SK-N-SH (cell line): ENCODE data around the gene FRY. TPM values are rescaled to one million over a fixed set of nuclear protein-coding genes. Genes with fewer than 3 reads are reported as not detected.

Experiments used
- CTCF ChIA-PET: fragments of 300-600, 350-600 bp; formaldehyde crosslinking; extraction: SDS; loops from one replicate; lab custom pipeline; 2021; lab: Yijun Ruan, JAX
- POLR2A ChIA-PET: fragments of 350-600 bp; sonication (Branson Sonifier 250); formaldehyde crosslinking; extraction: SDS; loops from one replicate; lab custom pipeline; 2020; ENCODE audit warnings: antibody characterized with exemption, inconsistent platforms; lab: Yijun Ruan, JAX
- DNase-seq: peaks from one replicate; pipeline ENCODE4 v3.0.0; 2012
- H2AFZ ChIP-seq: fragments of 200-600 bp; sonication (generic); 2 replicates; pipeline ENCODE4 v1.8.1; 2016; ENCODE audit warnings: antibody characterized with exemption, mild to moderate bottlenecking, low read depth
- H3F3A ChIP-seq: fragments of 200-600 bp; sonication (generic); replicated peaks from 2 replicates; pipeline ENCODE3; 2016; ENCODE audit warnings: antibody characterized with exemption, mild to moderate bottlenecking; ENCODE audit not compliant: insufficient read depth
- H3K27ac ChIP-seq, 2 experiments: fragments of 200-500 bp in 1 of 2; fragments of 200-600 bp in 1 of 2; sonication (Bioruptor generic) in 1 of 2; sonication (generic), shearing (Covaris generic) in 1 of 2; 2 replicates each; pipeline versions ENCODE4 v1.5.1 to v1.6.1; 2014 to 2016; ENCODE audit warnings: low read depth in 2 of 2, inconsistent platforms in 1 of 2, low read length in 1 of 2, mild to moderate bottlenecking in 1 of 2, mixed read lengths in 1 of 2
- H3K27me3 ChIP-seq: fragments of 200-600 bp; sonication (generic), shearing (Covaris generic); 2 replicates; pipeline ENCODE4 v1.6.1; 2016; ENCODE audit warnings: mixed run types; ENCODE audit not compliant: insufficient read depth
- H3K36me3 ChIP-seq, 2 experiments: fragments of 200-500 bp in 1 of 2; fragments of 200-600 bp in 1 of 2; sonication (Bioruptor generic) in 1 of 2; sonication (generic) in 1 of 2; replicated peaks in 1 of 2; 2 replicates each; pipeline versions ENCODE3 to v1.5.1; 2014 to 2016; ENCODE audit warnings: low read length in 1 of 2, mild to moderate bottlenecking in 1 of 2; ENCODE audit not compliant: insufficient read depth in 2 of 2, control insufficient read depth in 1 of 2
- H3K4me1 ChIP-seq, 2 experiments: fragments of 200-500 bp in 1 of 2; fragments of 200-600 bp in 1 of 2; sonication (Bioruptor generic) in 1 of 2; sonication (generic), shearing (Covaris generic) in 1 of 2; 2 replicates each; pipeline versions ENCODE4 v1.5.1 to v1.6.1; 2014 to 2016; ENCODE audit warnings: low read depth in 1 of 2, low read length in 1 of 2, mixed run types in 1 of 2; ENCODE audit not compliant: insufficient read depth in 2 of 2, control insufficient read depth in 1 of 2
- H3K4me2 ChIP-seq: fragments of 200-600 bp; sonication (generic), shearing (Covaris generic); 2 replicates; pipeline ENCODE4 v1.6.1; 2017; ENCODE audit warnings: mixed run types
- H3K4me3 ChIP-seq, 2 experiments: fragments of 200-500 bp in 1 of 2; fragments of 200-600 bp in 1 of 2; sonication (Bioruptor generic) in 1 of 2; sonication (generic), shearing (Covaris generic) in 1 of 2; 2 replicates each; pipeline versions ENCODE4 v1.5.1 to v1.8.1; 2014 to 2016; ENCODE audit warnings: low read depth in 2 of 2, inconsistent platforms in 1 of 2, low read length in 1 of 2, mild to moderate bottlenecking in 1 of 2, mixed read lengths in 1 of 2, moderate library complexity in 1 of 2
- H3K79me2 ChIP-seq: fragments of 200-600 bp; sonication (generic); 2 replicates; pipeline ENCODE4 v1.8.1; 2017; ENCODE audit warnings: mild to moderate bottlenecking; ENCODE audit not compliant: insufficient read depth
- H3K9ac ChIP-seq: fragments of 200-600 bp; sonication (generic); 2 replicates; pipeline ENCODE4 v1.6.1; 2017; ENCODE audit warnings: mixed run types
- H3K9me2 ChIP-seq: fragments of 200-600 bp; sonication (generic); 2 replicates; pipeline ENCODE4 v1.6.1; 2017; ENCODE audit warnings: mixed run types
- H3K9me3 ChIP-seq: fragments of 200-600 bp; sonication (generic); 2 replicates; pipeline ENCODE4 v1.6.1; 2017; ENCODE audit warnings: mixed run types, mild to moderate bottlenecking, moderate library complexity
- H4K20me1 ChIP-seq: fragments of 200-600 bp; sonication (generic); 2 replicates; pipeline ENCODE4 v1.6.1; 2017; ENCODE audit warnings: mild to moderate bottlenecking, mixed run types; ENCODE audit not compliant: insufficient read depth
- CHD2 ChIP-seq: fragments of 150-350 bp; IDR thresholded peaks from 2 replicates; pipeline ENCODE4 v1.6.1; 2018; ENCODE audit warnings: low read length; ENCODE audit not compliant: partially characterized antibody
- ELF1 ChIP-seq: IDR thresholded peaks from 2 replicates; pipeline ENCODE4 v1.4.0; 2012
- EP300 ChIP-seq, 2 experiments: IDR thresholded peaks; 2 replicates each; pipeline versions ENCODE4 v1.4.0 to v1.6.1; 2012; ENCODE audit warnings: borderline replicate concordance in 1 of 2, low read depth in 1 of 2, low read length in 1 of 2
- EZH2phosphoT487 ChIP-seq: fragments of 200-600 bp; sonication (generic); IDR thresholded peaks from 2 replicates; pipeline ENCODE4 v1.6.1; 2017; ENCODE audit warnings: low read depth, mixed run types, mild to moderate bottlenecking, antibody characterized with exemption, moderate library complexity, borderline replicate concordance
- FOSL2 ChIP-seq: IDR thresholded peaks from 2 replicates; pipeline ENCODE4 v1.4.0; 2012; ENCODE audit warnings: low read depth, mild to moderate bottlenecking, moderate library complexity, borderline replicate concordance
- MXI1 ChIP-seq: IDR thresholded peaks from 2 replicates; pipeline ENCODE4 v1.6.1; 2012; ENCODE audit warnings: mild to moderate bottlenecking, low read depth, low read length, improper control_type of control experiment
- NFIC ChIP-seq: IDR thresholded peaks from 2 replicates; pipeline ENCODE4 v1.4.0; 2012; ENCODE audit warnings: borderline replicate concordance
- POLR2AphosphoS5 ChIP-seq: IDR thresholded peaks from 2 replicates; pipeline ENCODE4 v1.6.1; 2012; ENCODE audit warnings: low read depth, low read length
- RXRA ChIP-seq: IDR thresholded peaks from 2 replicates; pipeline ENCODE4 v1.4.0; 2012; ENCODE audit warnings: low read depth, mild to moderate bottlenecking, borderline replicate concordance
- TCF12 ChIP-seq: IDR thresholded peaks from 2 replicates; pipeline ENCODE4 v1.4.0; 2012
- TEAD4 ChIP-seq: IDR thresholded peaks from 2 replicates; pipeline ENCODE4 v1.4.0; 2012; ENCODE audit warnings: mild to moderate bottlenecking, borderline replicate concordance; ENCODE audit not compliant: insufficient read depth
- ZBTB33 ChIP-seq: IDR thresholded peaks from 2 replicates; pipeline ENCODE4 v1.4.0; 2012; ENCODE audit warnings: low read depth, borderline replicate concordance
- WGBS: methylation state at CpG from one replicate; pipeline ENCODE4 v1.1.6; 2017; ENCODE audit warnings: low lambda C conversion rate; 5-methylcytosine and 5-hydroxymethylcytosine counted together
- polyA plus RNA-seq, 3 experiments: library from polyadenylated mRNA; depleted of rRNA; stranded (reverse); fragments of >200 nt; gene quantifications; 2 replicates each; pipeline ENCODE4 v1.2.3, GENCODE V29; 2012
- TF ChIP-seq, protein P1 (sequence below): IDR thresholded peaks from 2 replicates; pipeline ENCODE4 v1.4.0; 2012; ENCODE audit warnings: low read depth
- TF ChIP-seq, protein P2 (sequence below): IDR thresholded peaks from 2 replicates; pipeline ENCODE4 v1.6.1; 2012; ENCODE audit warnings: mild to moderate bottlenecking, low read depth, low read length, moderate library complexity
- TF ChIP-seq, protein P3 (sequence below): fragments of 150-350 bp; IDR thresholded peaks from 2 replicates; pipeline ENCODE4 v1.6.1; 2016; ENCODE audit warnings: mild to moderate bottlenecking, low read depth, low read length
- TF ChIP-seq, protein P4 (sequence below): IDR thresholded peaks from 2 replicates; pipeline ENCODE4; 2012

FRY gene
- polyA plus RNA-seq, 1 of the 3 experiments (the other 2 are of a cell fraction) = 1.4 TPM

GRCh38 chr13:32229443-32229842 is 197.9 kb downstream of the FRY start:
- H3K9me3 ChIP-seq = no peaks in the 10 kb centered on the region
- ChIA-PET POLR2A (no interaction called here), CTCF (interaction anchor here (0.7 to 1.5 kb wide), 4 partner anchors 14 to 65 kb away, joined by 3 read pairs; no protein-coding TSS in a partner anchor)
- H3K27me3 ChIP-seq = no peaks in the 10 kb centered on the region
- H3K4me2 ChIP-seq = no peak overlapping the region
- no peak overlapping the region for H3K4me3 ChIP-seq
- no peak overlapping the region for H3K27ac ChIP-seq
- H3K79me2 ChIP-seq = no peaks in the 10 kb centered on the region
- no peak overlapping the region for H3K9ac ChIP-seq
- no peak for TF ChIP-seq ZBTB33
- TF ChIP-seq, protein P1, sequence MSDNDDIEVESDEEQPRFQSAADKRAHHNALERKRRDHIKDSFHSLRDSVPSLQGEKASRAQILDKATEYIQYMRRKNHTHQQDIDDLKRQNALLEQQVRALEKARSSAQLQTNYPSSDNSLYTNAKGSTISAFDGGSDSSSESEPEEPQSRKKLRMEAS = no peak
- peak; percentile 60 for TF ChIP-seq MXI1
- no peaks in the 10 kb centered on the region for H4K20me1 ChIP-seq
- H3K36me3 ChIP-seq = no peaks in the 10 kb centered on the region
- H3K9me2 ChIP-seq = no peaks in the 10 kb centered on the region
- WGBS = 70% methylated on average over 3 of the region's 3 CpGs
- H2AFZ ChIP-seq = no peak overlapping the region
- peaks cover 5 to 8% of the 10 kb centered on the region in 2 experiments; a peak in 3 of 4 replicates for H3K4me1 ChIP-seq
- no peaks in the 10 kb centered on the region for H3F3A ChIP-seq
- DNase-seq = no peak

GRCh38 chr13:32232263-32232662 is 200.7 kb downstream of the FRY start:
- CTCF ChIA-PET = no interaction called here
- no peak for TF ChIP-seq MXI1
- TF ChIP-seq, protein P2, sequence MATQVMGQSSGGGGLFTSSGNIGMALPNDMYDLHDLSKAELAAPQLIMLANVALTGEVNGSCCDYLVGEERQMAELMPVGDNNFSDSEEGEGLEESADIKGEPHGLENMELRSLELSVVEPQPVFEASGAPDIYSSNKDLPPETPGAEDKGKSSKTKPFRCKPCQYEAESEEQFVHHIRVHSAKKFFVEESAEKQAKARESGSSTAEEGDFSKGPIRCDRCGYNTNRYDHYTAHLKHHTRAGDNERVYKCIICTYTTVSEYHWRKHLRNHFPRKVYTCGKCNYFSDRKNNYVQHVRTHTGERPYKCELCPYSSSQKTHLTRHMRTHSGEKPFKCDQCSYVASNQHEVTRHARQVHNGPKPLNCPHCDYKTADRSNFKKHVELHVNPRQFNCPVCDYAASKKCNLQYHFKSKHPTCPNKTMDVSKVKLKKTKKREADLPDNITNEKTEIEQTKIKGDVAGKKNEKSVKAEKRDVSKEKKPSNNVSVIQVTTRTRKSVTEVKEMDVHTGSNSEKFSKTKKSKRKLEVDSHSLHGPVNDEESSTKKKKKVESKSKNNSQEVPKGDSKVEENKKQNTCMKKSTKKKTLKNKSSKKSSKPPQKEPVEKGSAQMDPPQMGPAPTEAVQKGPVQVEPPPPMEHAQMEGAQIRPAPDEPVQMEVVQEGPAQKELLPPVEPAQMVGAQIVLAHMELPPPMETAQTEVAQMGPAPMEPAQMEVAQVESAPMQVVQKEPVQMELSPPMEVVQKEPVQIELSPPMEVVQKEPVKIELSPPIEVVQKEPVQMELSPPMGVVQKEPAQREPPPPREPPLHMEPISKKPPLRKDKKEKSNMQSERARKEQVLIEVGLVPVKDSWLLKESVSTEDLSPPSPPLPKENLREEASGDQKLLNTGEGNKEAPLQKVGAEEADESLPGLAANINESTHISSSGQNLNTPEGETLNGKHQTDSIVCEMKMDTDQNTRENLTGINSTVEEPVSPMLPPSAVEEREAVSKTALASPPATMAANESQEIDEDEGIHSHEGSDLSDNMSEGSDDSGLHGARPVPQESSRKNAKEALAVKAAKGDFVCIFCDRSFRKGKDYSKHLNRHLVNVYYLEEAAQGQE = no peak
- TF ChIP-seq, protein P3, sequence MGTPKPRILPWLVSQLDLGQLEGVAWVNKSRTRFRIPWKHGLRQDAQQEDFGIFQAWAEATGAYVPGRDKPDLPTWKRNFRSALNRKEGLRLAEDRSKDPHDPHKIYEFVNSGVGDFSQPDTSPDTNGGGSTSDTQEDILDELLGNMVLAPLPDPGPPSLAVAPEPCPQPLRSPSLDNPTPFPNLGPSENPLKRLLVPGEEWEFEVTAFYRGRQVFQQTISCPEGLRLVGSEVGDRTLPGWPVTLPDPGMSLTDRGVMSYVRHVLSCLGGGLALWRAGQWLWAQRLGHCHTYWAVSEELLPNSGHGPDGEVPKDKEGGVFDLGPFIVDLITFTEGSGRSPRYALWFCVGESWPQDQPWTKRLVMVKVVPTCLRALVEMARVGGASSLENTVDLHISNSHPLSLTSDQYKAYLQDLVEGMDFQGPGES = no peak
- TF ChIP-seq NFIC = no peak
- TF ChIP-seq RXRA = no peak
- no peak for TF ChIP-seq CHD2
- TF ChIP-seq, protein P4, sequence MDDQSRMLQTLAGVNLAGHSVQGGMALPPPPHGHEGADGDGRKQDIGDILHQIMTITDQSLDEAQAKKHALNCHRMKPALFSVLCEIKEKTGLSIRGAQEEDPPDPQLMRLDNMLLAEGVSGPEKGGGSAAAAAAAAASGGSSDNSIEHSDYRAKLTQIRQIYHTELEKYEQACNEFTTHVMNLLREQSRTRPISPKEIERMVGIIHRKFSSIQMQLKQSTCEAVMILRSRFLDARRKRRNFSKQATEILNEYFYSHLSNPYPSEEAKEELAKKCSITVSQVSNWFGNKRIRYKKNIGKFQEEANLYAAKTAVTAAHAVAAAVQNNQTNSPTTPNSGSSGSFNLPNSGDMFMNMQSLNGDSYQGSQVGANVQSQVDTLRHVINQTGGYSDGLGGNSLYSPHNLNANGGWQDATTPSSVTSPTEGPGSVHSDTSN = no peak
- no peak for TF ChIP-seq ELF1
- TF ChIP-seq TCF12 = no peak
- no peak for TF ChIP-seq ZBTB33
- TF ChIP-seq TEAD4 = no peak
- no peak for TF ChIP-seq FOSL2
- no peak for TF ChIP-seq POLR2AphosphoS5
- no peak for TF ChIP-seq EZH2phosphoT487
- TF ChIP-seq, protein P1 = no peak
- TF ChIP-seq EP300 (IDR thresholded peaks at IDR 0.05; ENCODE audit: borderline replicate concordance in 1 of 2, low read depth in 1 of 2, low read length in 1 of 2) = no peak
- no peak overlapping the region for H3K4me3 ChIP-seq

More at GRCh38 chr13:32232263-32232662, 200.7 kb downstream of the FRY start:
- H3K4me1 ChIP-seq = peaks cover 0 to 8% of the 10 kb centered on the region in 2 experiments; a peak in 2 of 4 replicates
- H3K27me3 ChIP-seq = no peaks in the 10 kb centered on the region
- H3K36me3 ChIP-seq = no peaks in the 10 kb centered on the region
- H3K79me2 ChIP-seq = no peaks in the 10 kb centered on the region
- H2AFZ ChIP-seq = no peak overlapping the region
- no peaks in the 10 kb centered on the region for H3K9me3 ChIP-seq
- H4K20me1 ChIP-seq = no peaks in the 10 kb centered on the region
- POLR2A ChIA-PET = no interaction called here
- DNase-seq = no peak
- no peaks in the 10 kb centered on the region for H3F3A ChIP-seq
- H3K9me2 ChIP-seq = no peaks in the 10 kb centered on the region
- H3K4me2 ChIP-seq = no peak overlapping the region
- H3K9ac ChIP-seq = no peak overlapping the region
- WGBS = 96% methylated on average over 3 of the region's 3 CpGs
- H3K27ac ChIP-seq = no peak overlapping the region
